Activated CD8-positive, alpha-beta memory T cell treated with anti-CD3 and anti-CD28 coated beads, Interleukin-2, amount 50 U/mL, for 24 hours (primary cell): ENCODE data around the gene CABP1.

Experiments
- DNase-seq: peaks from one replicate; pipeline ENCODE4 v3.0.0-alpha.2; 2020; ENCODE audit errors: extremely low read depth

The CABP1 gene

GRCh38 chr12:120692524-120693033 lies 52.2 kb downstream of the CABP1 start:
- no peak for DNase-seq

GRCh38 chr12:120693848-120694247 lies 53.4 kb downstream of the CABP1 start:
- DNase-seq, result no peak

DNA sequence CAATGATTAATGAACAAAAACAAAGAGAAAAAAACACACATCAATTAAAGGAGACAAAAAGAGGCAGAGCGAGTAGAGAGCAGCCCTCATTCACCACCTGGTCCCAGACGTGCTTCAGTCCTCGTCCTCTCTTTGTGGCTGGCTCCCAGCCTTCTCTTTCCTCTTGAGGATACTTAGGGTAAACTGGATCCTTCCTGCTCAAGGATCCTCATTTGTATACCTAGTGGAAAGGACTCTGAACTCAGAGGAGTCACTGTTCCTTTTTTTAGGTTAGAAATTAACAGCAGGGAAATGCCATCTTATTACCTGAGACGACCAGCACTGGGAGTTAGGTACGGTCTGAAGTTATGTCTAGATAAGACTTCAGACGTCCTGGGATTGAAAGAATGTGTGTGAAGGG lies 56.2 kb downstream of the CABP1 start:
- no peak for DNase-seq

GRCh38 chr12:120697344-120697743 lies 56.9 kb downstream of the CABP1 start:
- DNase-seq, result no peak

DNA sequence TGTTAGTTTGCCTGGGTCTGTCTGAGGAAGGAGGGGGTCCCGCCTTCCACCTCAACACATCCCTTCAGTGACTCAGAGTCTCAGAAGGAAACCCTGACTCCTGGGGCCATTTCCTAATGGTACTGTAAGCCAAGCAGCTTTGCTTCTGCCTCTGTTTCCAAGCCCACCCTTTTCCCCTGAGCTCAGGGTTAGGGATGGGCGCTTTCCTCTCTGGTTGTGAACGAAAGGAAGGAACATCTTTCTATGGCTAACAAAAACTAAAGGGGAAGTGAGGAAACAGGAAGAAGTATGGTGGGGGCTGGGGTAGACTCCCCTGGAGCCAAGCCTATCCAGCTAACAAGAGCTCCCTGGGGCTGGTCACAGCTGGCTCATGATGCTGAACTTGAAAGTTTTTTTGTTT lies 58.2 kb downstream of the CABP1 start:
- DNase-seq, result no peak

DNA sequence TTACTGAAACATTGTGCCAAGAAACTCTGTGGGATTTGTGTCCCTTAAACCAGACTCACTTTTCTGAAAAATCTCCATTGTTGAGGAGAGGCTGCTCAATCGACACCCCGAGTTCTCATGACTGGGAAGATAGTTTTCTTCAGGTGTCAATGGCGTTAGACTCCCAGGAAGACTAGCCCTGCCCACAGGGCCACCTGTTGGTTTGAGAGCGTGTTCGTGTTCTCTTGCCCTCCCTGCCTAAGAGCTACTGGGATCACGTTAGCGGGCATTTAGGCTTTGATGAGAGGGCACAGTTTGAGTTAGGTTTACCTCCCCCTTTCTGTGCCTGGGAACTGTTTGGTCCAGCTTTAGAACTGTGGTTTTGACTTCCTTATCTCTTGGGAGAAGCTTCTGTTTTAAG lies 59.1 kb downstream of the CABP1 start:
- DNase-seq, result no peak

GRCh38 chr12:120700886-120701285 lies 60.5 kb downstream of the CABP1 start:
- no peak for DNase-seq

DNA sequence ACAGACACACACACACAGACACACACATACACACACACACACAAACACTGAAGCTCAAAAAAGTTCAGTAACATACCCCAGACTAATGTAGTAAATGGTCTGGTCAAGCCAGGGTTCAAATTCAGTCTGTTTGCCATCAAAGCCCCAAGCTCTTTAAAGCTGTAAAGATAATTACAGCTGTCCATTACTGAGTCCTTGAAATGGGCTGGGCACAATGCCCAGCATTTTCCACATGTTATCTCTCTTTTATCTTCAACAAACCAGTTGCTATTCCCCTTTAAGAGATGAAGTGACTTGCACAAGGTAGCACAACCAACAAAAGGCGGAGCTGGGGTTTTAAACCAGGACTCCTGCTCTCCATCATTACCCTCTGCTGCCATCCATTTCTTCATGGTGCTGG lies 62.2 kb downstream of the CABP1 start:
- no peak for DNase-seq

DNA sequence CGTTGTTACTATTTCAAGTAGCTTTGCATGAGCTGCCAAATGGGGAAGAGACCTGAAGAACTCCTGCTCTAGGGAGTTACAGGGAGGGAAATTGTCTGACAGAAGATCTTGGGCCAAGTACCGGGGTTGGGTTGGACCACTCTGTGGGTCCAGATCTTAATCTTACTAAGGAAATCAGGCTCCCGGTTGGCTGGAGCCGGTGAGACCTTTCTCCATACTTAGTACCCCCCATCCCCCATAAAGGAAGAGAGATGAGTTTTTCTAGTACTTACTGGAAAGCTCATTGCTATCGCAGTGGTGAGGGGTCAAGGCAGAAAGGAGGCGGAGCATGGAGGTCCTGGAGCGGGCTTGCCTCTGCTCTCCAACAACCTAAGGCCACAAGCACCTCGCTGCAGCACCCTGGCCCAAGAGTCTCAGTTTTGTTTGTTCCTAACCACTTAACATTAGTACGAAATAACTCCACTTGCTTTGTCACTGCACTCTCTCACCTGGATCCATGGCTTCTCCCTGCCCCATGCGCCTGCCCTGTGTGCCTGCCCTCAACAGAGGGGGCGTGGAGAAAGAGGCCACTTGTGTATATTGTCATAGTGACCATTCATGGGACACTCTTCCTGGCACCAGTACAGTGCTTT lies 63.0 kb downstream of the CABP1 start:
- DNase-seq, result no peak

- DNase-seq, result no peak
These were observed 65.2 kb downstream of the CABP1 start for GRCh38 chr12:120705618-120706017.

- DNase-seq, result no peak
These were observed 65.6 kb downstream of the CABP1 start for GRCh38 chr12:120706029-120706428.

DNA sequence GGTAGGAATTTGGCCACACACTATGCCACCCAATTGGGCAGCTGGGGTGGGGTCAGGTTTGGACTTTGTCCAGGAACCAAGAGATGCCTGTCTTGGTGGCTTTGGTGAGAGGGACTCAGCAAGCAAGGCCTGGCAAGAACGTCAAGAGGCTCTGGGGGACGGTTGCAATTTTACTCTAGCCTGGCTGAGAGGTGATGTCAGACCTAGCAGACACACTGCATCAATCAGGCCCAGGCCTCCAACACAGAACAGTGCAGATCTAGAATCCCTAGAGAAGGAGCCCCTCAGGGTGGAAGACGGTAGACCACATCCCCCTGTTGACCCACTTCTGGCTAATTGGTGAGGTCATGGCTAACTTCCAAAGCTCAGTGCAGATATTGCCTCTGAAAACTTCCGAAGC lies 68.2 kb downstream of the CABP1 start:
- DNase-seq, result no peak

GRCh38 chr12:120710031-120710804 lies 69.8 kb downstream of the CABP1 start, which contains the start of gene UNC119B:
UNC119B (plus strand) TSS chr12:120710458; CDS start chr12:120710475, 17 bp downstream.
- peak; percentile 27 for DNase-seq

- no peak for DNase-seq
These were observed 70.4 kb downstream of the CABP1 start for GRCh38 chr12:120710805-120711296.

- no peak for DNase-seq
These were observed 71.0 kb downstream of the CABP1 start for GRCh38 chr12:120711411-120711810.

DNA sequence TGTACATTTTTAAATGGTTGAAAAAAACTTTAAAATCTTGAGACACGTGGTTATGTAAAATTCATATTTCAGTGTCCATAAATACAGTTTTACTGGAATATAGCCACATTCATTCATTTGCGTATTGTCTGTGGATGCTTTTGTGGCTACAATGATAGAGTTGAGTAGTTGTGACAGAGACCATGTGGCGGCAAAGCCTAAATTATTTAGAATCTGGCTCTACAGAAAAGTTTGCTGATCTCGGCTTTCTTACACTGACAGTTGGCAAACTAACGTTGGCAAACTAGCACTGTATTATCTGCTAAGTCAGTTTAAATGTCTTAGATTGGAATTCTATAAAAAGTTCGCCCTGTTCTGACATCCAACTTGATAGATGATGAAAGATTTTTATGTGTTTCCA lies 72.2 kb downstream of the CABP1 start:
- no peak for DNase-seq

DNA sequence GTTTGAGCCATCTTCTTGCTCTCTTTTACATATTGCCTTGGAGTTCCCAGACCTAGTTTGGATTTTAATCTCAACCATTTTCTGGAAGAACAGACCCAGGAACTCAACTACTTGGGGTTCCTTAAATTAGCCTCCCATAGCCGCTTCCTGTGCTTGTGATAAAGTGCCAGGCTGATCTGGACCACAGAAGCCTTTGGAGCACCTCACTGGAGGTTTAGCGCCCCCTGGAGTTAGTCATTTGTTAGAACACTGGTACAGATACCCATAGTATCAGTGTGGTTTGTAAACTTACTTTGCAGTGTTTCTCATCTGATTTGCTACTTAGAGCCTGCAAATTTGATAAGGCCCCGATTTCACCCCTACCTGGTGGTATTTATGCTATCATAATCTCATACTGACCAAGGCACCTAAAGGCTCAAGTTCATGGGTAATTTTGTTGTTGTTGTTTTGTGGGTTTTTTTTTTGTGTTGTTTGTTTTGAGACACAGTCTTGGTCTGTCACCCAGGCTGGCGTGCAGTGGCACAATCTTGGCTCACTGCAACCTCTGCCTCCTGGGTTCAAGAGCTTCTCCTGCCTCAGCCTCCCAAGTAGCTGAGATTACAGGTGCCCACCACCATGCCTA lies 73.5 kb downstream of the CABP1 start:
- DNase-seq, result peak; percentile 51
